Stimulated activated CD8-positive, alpha-beta memory T cell treated with anti-CD3 and anti-CD28 coated beads, Interleukin-7, amount 100 ng/mL, for 24 hours (primary cell): ENCODE data around the gene ALKBH8.
"Not testable (repeated sequence)": the region's sequence is repeated elsewhere in the genome, so short reads cannot be mapped to it uniquely, and the experiment has no call there.

Source experiments
- DNase-seq: peaks from one replicate; pipeline ENCODE4 v3.0.0-alpha.2; 2020; ENCODE audit warnings: low read depth

The ALKBH8 gene

DNA sequence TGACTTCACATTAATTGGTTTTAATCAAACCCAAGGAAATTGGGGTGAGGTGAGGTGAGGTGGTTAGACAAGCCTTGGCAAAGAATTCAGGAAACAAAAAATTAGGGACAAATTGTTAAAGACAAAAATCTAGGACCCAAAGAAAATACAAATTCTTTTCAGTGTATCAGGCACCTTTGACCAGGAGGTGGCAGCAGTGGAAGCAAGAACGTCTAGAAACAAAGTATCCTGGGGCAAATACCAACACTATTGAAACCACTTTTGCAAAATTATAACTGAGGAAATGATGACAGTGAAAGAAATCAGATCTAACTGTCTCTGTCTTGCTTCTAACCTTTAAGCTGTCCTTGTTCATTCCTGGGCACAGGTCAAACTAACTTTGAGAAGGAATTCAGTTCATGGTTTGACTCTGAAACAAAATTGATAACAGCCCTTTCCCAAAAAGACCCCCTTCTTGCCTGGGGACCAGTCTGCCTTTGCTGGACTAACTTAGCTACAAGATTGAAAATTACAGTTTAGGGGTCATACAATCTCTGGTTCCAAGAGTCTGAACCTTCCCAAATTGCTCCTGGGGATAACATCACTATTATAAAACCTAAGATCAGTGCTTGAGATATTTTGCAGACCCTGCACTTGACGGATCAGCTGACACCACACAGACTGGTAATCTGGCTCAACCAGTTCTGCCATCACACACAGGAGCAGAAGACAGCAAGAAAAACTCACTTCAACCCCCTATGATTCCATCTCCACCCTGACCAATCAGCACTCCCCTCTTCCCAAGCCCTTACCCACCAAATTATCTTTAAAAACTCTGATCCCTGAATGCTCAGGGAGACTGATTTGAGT, 11.2 kb upstream of the ALKBH8 start:
- not testable (repeated sequence) for DNase-seq

DNA sequence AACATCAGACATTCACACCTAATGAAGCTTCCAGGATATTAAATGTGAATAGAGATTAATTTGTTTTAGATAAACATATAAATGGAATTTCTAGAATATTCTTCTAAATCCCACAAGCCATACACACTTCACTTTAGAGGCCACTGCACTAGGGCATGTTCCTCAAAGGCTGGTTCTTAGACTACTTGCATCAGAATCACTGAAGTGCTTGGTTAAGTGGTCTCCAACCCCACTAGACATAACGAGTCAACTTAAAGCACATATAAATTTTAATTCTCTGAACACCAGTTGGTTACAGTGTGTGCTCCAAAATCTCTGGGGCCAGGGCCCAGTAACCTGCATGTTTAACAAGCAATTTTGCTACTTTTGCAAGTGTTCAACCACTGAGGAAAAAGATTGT, 7.9 kb upstream of the ALKBH8 start:
- no peak for DNase-seq

DNA sequence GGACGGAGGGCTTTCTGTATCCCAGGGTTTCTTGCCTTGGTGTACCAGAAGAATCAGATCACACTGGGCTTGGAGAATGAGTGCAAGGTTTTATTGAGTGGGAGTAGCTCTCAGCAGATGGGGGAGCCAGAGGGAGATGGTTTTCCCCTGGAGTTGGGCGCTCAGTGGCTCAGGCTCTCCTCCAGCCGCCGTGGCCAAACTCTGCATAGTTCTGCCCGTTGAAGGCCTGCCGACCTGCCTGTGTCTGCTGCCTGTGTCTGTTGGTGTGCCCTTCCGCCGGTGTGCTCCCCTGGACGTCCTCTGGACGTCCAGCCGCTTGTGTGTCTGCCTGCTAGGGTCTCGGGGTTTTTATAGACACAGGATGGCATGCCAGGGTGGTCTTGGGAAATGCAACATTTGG, 4.5 kb upstream of the ALKBH8 start:
- DNase-seq: no peak

DNA sequence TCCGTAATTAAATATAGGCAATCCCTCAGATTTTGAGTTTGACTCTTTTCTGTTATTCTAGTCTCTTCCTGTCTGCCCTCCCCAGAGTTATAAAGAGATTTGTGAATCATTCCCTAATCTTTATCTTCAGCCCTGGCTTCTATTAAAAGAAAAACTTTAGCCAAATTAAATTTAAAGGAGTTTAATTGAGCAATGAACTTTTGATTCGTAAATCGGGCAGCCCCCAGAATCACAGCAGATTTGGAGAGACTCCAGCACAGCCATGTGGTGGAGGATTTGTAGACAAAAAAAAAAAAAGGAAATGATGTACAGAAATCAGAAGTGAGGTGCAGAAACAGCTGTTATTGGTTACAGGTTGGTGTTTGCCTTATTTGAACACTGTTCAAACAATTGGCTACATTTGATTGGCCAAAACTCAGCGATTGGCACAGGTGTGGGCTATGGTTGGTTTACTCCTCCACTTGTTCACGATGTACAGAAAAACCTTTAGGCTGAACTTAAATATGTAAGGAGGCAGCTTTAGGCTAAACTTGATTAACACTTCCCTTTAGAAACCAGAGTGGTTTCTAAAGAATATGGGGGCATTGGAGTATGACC, 2.3 kb upstream of the ALKBH8 start:
- DNase-seq: no peak

DNA sequence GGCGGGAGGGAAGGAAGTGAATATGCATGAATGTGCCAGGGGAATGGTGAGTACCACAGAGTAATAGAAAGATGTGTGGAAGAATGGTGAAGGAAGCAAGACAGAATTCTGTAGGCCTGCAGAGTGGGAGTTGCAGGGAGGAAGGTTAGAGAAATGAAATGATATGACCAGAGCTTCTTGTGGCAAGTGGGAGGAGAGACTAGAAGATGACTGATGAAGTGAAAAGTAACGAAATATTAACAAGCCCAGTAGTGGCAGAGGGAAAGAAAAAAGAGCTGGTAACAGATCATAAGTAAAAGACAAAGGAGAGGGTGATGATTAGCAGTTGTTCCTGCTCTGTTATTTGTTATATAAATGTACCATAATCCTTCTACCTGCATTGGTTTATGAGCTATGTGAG, 1.0 kb upstream of the ALKBH8 start:
- DNase-seq: no peak

DNA sequence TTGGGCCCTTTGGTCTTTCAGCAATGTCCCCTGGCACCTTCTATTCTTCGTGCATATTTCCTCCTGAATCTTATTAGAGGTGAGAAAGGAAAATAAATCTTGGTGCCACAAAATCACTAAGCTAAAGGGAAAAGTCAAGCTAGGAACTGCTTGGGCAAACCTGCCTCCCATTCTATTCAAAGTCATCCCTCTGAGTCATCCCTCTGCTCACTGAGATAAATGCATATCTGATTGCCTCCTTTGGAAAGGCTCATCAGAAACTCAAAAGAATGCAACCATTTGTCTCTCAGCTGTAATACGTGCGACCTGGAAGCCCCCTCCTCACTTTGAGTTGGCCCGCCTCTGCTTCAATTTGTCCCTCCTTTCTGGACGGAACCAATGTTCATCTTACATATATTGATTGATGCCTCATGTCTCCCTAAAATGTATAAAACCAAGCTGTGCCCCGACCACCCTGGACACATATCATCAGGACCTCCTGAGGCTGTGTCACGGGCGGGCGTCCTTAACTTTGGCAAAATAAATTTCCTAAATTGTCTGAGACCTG, 493 bp upstream of the ALKBH8 start:
- not testable (repeated sequence) for DNase-seq

DNA sequence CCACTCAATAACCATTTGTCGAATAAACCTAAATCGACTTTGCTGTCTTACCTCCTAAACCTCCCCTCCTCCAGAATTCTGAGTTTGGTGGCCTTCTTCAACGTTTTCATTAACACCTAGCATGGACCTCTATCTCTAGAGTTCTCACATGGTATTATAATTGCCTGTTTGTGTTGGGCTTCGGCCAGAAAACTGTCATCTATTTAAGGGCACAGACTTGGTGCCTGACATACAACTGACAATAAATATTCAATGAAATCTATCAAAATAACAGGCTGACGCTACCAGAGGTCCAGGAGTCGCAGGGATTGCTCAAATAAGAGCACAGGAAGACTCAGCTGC, 687 bp downstream of the ALKBH8 start:
- no peak for DNase-seq

DNA sequence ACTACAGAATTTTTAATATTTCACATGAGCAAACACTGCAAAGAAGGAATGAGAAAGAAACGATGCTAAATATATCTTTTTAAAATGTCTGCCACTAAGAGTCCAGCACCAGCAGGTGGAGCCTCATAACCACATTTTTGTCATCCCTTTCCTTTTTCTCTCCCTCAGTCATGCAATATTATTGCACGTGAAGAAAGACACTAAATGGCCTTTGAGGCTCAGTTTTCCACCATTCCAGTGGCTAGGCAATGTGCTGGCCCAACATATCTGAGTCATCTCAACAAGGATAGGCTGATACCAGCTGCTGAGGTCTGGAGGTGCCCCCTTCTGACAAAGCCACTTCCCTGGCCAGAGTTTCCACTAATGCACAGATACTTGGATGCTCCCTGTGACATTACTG, 1.8 kb downstream of the ALKBH8 start:
- no peak for DNase-seq

DNA sequence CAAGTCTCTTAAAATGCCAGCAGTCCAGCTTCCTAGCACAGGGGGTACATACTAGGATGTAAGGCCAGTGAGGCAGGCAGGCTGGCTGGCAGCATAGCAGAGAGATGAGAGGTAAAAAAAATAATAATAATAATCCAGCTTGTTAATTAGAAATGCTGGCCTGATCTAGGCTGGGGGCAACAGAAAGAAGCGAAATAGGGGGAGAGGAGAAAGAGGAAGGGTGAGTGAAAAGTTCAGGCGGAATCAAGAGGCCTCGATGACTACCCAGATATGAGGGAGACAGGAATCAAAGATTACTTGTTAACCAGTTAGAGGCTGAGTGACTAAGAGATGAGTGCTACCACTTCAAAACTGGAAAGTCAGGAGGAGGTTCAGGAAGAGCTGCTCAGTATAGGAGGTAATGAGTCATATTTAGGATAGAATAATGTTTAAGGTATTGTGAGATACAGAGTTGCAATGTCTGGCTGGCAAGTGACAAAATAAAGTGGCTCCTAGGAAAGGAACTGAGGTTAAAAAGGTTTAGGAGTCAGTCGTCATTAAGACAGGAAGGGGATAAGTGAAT, 2.8 kb downstream of the ALKBH8 start:
- no peak for DNase-seq

DNA sequence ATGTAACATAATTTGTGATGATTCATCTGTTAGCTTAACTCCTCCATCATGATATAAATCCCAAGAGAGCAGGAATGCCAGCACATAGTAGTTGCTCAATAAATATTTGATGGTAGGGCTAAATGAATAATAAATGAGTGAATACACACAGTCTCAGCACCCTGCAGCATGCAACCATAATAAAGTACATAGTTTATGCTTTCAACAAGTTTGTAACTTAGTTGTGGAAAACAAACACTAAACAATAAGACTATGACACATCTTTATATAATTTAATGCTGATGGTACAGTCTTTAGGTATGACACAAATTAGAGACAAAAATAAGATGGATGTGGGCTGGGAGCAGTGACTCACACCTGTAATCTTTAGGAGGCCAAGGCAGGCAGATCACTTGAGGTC, 3.8 kb downstream of the ALKBH8 start:
- DNase-seq: no peak

DNA sequence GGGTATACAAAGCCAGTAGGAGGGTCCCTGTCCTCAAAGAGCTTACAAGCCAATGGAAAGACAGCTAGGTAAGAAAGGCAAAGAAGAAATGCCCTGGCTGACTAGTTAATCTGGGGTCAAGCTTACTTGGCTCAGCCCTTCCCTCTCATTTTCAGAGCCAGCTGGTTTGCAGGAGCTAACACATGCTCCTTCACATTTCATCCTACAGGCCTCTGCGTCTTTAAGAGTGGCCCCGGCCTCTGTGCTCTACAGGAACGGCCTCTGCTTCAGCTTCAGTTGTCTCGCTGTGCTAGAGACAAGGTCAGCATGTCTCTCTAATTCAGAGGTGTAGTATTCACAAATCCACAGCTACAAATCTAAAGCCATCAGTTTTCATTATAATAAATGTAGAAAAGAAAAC, 15.2 kb downstream of the ALKBH8 start:
- no peak for DNase-seq

DNA sequence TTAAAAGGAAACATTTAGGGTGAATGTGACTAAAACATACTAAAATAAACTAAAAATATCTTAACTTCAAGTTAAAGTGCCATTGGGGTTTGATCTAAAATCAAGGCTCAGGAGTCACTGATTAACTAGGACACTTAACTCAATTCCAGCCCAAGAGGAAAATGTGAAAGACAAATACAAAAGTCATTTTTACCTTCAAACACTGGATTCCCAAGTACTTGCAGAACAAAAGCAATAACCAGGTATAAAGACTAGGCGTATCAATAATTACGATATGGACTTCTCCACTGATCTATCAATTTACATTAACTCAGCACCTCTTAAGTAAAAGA, 15.6 kb downstream of the ALKBH8 start:
- DNase-seq: no peak

DNA sequence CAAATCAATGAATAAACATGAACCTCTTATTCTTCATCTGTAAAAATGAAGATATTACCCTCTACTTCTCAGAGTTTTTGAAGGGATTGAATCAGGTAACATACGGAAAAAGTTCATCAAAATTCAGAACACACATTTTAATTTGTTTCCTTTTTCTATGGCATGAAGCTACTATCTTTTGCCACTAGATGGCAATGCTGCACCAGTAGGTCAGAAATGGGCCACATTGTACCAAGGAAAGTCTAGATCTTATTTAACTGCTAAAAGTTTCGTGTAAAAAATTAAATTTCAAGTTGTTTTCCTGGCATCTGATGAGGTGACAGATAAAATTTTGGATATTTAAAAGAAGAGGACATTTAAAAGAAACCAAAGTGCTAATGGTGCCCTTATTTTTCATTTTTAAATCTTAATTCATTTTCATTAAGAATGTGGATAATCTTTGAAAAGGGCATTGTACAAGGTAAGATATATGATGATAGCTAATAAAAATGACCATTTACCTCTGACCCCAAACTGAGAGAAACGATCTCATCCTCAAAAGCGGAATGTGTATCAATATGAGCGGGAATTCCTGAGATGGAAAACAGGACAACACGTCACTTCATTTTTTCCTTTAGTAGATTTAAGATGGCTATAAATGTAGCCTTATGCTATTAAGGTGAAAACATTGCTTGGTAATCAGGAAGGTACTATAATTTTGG, 16.1 kb downstream of the ALKBH8 start:
- DNase-seq: no peak

DNA sequence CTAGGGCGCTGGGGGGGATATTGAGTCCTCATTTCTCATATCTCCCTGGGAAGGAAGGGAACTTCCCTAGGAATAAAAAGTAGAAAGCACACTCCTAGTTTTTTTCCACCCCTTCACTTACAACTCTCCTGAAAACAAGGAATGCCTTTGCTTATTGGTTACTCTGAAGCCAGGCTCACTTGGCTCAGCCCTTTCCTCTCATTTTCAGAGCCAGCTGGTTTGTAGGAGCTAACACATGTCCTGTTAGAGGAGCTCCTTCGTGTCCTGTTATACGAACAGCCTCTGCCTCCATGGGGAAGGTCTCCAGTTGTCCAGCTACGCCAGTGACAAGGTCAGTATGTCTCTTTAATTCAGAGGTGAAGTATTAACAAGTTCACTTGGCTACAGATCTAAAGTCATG, 17.6 kb downstream of the ALKBH8 start:
- no peak for DNase-seq

DNA sequence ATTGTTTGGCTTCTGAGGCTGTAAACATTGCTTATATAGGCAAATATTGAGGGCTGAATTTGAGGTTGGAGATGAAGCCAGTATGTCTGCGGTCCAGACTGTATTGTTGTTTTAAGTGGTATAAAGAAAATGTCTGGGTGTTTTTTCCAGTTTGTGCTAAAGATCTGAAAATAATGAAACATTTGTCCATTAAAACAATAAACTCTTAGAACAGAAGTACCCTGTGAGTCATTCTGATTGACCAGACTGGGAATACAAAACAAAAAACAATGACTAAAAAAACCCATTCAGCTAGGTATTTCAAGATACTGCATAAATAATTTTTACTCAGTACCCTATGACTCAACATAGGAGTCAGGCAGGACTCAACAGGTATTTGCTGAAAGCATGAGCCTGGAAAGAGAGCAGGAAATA, 20.4 kb downstream of the ALKBH8 start:
- no peak for DNase-seq

DNA sequence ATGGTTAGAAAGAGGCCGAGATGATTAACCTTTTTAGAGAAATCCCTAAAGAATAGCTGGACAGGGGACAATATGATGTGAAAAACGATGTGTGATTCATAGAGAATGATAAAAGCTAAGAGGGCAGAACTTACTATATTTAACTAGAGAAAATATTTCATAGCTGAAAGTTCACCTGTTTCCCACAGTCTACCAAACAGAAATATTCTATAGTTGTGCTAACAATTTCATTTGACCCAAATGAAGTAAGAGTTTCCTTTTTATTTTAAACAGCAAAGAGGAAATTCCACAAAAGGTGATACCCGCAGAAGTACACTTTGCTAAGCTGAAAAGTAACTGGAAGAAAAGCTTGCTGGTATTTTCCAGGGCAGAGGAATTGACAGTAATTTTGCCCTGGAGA, 26.7 kb downstream of the ALKBH8 start:
- DNase-seq: no peak

DNA sequence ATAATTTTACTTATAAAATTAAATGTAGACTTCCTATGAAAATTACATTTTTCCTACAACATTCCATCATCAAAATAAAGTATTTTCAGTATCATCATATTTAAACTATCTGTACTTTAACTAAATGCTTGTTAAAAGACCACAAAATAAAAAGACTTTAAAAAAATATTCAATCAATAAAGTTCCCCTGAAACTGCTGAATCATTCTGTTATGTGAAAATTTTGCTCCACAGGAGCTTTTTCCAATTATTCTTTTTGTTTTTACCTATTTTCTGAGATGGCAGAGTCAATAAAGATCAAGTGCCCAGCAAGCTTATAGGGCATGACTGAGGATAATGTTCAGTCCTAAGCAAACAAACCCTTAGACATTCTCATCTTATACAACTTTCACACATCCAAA, 27.3 kb downstream of the ALKBH8 start:
- no peak for DNase-seq

DNA sequence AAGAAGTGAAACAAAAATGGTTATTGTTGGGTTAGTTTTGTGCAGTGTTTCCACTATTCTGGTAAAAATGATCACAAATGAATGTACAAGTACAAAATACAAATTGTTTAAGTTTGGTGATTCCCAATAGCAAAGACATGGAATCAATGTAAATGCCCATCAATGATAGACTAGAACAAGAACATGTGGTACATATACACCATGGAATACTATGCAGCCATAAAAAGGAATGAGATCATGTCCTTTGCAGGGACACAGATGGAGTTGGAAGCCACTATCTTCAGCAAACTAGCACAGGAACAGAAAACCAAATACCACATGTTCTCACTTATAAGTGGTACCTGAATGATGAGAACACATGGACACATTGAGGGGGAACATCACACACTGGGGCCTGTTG, 28.4 kb downstream of the ALKBH8 start:
- DNase-seq: not testable (repeated sequence)

DNA sequence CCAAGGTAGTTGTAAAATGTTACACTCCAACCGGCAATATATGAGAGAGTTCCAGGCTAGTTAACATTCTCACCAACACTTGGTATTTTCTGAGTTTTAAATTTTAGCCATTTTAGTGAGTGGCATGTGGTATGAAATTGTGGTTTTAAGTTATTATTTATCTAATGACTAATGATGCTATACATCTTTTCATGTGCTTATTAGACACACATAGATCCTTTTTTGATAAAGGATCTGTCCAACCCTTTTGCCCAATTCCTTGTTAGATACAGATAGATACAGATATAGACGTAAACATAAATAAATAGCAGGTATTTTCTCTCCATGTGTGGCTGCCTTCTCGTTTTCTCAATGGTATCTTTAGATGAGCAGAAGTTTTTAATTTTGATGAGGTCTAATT, 39.3 kb downstream of the ALKBH8 start:
- DNase-seq: no peak

DNA sequence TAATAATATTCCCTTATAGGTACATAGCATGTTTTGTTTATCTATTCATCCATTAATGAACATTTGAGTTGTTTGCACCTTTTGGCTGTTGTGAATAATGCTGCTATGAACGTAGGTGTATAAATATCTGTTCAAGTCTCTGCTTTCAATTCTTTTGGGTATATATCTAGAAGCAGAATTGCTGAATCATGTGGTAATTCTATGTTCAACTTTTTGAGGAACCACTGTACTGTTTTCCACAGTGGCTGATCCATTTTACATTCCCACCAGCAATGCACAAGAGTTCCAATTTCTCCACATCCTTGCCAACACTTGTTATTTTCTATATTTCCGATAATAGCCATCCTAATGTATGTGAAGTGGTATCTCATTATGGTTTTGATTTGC, 56.7 kb downstream of the ALKBH8 start:
- no peak for DNase-seq

DNA sequence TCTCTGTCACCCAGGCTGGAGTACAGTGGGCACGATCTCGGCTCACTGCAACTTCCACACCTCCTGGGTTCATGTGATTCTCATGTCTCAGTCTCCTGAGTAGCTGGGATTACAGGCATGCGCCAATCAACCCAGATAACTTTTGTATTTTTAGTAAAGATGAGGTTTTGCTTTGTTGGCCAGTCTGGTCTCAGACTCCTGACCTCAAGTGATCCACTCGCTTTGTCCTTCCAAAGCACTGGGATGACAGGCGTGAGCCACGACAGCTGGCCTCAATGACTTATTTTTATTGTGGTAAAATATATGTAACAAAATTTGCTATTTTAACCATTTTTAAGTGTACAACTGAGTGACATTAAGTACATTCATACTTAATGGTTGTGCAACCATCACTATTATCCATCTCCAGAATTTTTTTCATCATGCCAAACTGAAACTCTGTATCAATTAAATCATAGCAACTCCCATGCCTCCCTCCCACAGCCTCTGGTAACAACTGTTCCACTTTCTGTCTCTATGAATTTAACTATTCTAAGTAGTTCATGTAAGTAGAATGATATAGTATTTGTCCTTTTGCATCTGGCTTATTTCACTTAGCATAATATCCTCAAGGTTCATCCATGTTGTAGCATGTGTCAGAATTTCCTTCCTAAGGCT, 57.2 kb downstream of the ALKBH8 start:
- no peak for DNase-seq

DNA sequence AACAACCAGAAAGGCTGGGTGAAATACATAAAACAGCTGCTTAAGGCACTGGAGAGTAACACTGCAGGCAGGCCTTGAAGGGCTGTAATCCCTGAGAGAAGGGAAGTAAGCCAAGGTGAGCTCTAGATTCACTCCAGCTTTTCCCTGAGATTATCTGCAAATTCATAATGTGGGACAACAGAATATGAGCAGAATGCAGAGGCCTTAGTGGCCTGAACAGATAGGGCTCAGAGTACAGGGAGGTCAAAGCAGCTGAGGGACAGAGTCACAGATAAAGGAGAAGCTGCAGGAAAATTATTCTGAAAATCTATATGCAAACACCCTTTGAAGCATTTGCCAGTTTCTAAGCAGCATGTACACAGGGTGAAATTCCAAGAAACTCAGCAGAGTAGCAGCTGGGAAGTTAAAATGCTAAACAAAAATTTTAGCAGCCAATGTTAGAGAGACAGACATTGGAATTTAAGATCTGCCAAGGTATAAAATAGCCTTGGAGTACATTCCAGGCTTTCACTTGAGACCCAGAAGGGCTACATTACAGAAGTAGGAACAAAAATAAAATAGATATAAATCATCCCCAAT, 59.8 kb downstream of the ALKBH8 start:
- no peak for DNase-seq
